GM18502 (cell line): ENCODE results near the gene SERPINB1.

ENCODE experiments used
- ATAC-seq: cut with Tn5 transposase; IDR thresholded peaks from one replicate; pipeline ENCODE4 v1.9.1; 2021; ENCODE audit warnings: mild to moderate bottlenecking; ENCODE audit not compliant: unreplicated experiment, poor library complexity

SERPINB1 gene

DNA sequence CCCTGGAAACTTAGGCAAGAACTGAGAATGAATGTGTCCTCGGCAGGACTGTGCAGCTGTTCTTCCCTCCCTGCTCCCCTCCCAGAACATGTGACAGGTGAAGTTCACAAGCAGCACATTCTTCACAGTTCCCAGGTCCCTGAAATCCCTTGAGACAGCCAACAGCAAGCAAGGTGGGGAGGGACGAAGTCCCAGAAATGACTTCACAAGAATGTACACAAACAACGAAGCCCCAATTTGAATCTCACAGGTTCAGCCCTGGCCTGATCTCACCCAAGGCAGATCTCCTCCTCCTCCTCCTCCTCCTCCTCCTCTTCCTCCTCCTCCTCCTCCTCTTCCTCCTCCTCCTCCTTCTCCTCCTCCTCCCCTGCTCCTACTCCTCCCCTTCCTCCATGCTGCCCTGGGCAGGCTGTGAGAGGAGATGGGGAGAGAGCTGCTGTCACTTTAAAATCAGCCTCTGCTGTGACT, 44.1 kb downstream of the SERPINB1 start:
- no peak for ATAC-seq

DNA sequence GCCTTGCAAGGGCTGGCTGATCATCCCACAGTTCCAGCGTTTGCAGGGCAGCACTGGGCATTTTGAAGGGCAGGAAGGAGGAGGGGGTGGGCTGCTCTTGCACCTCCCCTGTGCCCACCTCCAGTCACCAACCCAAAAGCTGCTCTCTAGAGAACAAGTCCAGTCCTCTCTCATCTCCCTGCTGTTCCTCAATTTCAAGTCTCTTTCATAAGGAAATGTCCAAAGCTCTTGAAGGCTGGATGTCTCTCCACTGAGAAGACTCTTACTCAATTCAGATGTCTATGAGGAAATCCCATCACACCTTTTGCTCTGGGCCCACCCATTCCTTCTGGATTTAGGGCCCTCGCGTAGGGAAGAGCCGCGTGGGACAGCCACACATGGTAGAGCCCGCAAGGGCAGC, 44.8 kb downstream of the SERPINB1 start:
- no peak for ATAC-seq

DNA sequence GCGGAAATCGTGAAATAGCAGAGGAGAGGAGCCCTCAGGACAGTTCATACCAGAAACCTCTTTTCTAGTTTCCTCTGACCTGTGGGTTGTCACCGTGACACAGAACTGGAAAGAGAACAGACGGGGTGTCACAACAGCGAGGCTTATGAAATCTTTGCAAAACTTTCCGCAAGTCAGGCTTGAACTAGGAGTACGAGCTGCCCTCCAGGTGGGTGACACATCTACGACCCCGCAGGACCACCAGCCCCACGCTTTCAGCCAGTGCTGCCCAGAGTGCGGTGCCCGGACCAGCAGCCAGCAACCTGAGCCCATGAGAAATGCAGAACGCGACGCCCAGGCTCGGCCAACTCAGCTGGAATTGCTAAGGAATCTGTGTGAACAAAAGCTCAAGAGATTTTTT, 45.7 kb downstream of the SERPINB1 start:
- ATAC-seq: no peak

DNA sequence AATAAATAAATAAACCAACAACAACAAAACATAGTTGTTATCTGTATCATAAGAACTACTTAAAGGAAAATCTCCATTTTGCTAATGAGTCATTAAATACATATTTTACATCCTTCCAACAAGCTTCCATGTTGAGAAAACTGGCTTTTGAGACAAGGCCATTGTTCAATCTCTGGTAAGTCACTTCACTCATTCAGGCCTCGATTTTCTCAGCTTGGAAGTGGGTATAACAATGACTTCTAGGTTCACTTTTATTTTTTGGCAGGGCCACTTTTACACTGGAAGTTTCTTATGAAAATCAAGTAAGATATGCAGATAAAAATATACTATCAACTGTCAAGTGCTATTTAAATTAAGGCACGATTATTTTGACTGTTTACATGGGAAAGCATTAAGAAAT, 46.5 kb downstream of the SERPINB1 start:
- no peak for ATAC-seq

DNA sequence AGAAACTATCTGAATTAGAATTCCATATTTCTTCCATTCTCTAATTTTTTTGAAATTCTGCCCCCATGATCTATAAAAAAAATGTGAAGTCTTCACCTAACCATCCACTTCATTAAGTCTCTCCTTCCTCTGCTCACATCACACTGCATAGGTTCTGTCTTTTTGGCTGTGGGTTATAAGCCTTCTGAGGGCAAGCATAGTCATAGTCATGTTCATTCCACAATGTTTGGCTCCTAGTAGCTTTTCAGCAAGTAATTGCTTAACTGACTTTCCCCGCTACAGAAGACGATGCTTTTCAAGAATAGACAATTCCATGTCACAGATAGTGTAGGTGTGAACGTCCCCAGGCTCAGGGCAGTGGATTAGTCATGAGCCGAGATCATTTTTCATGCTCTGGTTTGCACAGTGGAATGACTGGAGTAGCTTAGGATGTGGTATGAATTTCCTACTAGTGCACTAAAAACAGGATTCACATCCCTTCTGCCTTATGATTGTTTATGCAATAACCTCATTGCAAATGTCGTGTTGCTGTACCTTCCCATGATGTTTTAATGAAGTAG, 47.4 kb downstream of the SERPINB1 start:
- ATAC-seq: no peak

DNA sequence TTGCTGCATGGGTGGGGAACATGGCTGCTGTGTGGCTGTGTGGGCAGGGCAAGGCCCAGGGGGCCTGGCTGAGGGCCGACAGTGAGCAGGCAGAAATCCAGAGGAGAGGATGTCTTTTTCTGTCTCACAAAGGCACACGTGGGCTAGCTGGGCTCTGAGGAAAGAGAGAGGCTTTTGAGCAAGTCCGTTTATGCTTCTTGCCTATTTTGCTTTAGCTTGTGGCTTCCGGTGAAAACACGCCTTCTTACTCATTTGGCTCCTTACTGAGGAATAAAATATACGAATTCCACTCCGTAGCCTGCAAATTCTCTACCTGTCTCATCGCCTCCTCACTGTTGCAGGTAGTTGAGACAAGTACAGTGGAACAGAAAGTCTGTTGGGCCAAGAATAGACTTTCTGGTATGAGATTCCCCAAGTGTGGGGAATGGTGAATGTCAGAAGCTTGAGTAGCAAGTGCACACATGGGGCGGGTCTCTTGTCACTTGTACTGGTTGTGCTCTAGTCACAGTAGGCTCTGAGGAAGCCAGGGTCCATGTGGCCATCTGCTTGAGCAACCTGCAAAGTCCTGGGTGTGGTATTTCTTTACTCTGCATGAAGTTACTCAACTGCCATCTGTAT, 48.0 kb downstream of the SERPINB1 start:
- no peak for ATAC-seq

DNA sequence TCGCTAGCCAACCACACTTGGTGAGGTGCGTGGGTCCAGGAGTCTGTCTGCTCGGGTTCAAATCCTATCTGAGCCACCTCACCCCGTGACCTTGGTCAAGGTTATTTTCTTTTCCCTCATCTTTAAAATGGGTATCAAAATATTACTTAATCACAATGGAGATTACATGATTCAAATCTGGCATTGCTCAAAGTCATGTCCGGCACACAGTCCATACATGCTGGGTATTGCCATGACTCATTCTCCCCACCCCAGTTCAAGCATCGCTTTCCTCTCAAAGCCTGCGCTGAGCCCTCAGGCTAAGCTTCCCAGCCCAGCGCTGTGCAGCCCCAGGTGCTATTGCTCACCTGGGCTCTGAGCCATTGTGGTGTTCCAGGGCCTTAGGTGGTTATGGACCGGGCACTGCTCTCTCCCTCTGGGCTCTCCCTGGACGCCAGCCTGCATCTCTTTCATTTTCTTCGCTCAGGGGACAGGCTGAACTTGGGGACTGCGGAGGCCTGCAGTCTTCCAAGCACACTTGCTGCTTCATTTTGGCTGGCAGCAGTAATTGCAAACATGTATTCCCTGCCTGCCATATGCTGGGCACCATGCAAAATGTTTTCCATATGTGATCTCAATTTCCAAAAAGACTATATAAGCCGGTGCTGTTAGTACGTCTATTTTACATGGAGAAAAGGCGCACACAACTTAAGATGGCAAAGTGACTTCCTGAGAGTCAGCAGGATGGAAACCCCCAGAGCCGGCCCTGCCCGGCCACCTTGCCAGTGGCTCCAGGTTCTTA, 49.1 kb downstream of the SERPINB1 start:
- no peak for ATAC-seq

DNA sequence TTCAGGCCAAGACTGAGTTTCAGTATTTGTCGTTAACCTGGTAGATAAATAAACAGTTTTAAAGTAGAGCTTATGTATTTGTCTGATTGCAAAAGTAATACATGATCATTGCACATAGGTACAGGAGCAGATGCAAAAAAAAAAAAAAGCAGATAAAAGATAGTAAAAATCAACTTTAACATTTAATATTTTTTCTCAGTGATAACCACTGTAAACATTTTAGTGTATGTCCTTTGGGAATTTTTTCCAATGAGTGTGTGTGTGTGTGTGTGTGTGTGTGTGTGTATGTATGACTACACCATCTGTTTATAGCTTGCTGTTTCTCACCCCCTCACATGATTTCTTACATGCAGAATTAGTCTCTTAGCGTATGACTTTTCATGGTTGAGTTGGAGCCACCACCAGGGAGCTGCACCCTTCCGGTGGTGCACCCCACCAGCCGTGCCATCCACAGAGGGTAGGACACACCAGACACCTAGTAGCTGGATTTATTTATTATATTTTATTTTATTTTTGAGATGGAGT, 50.2 kb downstream of the SERPINB1 start:
- ATAC-seq: no peak

DNA sequence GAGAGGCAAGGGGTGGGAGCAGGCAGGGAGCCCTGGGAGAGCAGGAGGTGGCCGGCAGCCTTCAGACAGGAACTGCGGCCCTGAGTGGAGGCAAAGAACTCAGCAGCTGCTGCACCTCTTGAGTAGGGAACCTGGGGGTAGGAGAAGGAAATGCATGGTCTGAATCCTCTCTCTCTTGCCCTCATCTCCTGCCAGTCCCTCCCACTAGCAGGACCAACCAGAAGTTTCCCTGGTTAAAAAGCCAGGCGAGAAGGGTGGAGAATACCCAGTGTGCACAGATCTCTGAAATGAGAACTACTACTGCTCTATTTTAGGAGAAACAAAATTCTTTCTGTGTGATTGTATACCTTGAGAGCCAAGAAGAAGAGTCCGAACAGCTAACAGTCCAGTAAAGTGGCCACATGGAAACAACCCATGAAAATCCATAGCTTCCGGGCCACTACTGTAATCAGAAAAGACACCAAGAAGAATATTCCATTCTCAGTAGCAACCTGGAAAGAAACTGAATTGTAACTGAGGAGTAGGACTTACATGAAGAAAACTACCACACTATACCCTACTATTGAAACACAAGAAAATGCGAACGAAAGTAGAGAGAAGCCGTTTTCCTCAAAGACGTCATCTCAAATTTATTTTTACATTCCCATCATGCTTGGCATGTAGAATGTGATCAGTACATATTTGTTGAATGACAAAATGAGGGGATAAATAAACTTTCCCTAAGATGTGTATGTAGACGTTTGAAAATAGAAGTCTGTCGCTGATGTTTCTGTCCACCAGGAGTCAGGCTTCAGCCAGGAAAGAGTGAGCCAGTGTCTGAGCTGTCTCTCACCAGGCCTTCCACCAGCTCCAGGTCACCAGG, 50.8 kb downstream of the SERPINB1 start:
- no peak for ATAC-seq

DNA sequence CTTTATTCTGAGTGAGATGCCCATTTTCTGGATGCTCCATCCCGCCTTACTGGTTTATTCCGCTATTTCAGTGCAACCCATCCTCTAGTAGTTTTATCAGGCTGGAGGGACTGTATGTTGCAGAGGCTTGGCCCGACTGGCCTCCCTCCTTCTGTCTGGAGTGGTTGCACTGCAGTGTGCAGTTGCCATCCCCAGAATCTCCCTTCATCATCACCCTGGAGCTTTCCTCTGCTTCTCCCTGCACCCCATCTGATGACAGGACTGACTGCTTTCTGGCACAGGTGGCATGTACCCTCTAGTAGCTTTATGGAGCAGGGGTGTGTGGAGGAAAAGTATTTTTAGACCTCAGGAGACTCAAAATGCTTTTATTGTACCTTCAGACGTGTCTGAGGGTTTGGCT, 55.4 kb downstream of the SERPINB1 start:
- no peak for ATAC-seq

DNA sequence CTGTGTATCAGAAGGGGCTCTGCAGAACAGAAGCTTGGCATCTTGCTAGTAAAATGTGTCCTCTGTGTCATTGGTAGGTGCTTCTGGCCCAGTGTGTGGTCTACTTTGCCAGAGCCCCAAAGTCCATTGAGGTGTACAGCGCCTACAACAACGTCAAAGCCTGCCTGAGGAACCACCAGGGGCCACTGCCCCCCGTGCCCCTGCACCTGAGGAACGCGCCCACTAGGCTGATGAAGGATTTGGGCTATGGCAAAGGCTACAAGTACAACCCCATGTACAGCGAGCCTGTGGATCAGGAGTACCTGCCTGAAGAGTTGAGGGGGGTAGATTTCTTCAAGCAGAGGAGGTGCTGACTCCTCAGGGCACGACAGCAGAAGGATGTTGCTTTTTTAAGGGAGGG, 56.7 kb downstream of the SERPINB1 start:
- no peak for ATAC-seq

DNA sequence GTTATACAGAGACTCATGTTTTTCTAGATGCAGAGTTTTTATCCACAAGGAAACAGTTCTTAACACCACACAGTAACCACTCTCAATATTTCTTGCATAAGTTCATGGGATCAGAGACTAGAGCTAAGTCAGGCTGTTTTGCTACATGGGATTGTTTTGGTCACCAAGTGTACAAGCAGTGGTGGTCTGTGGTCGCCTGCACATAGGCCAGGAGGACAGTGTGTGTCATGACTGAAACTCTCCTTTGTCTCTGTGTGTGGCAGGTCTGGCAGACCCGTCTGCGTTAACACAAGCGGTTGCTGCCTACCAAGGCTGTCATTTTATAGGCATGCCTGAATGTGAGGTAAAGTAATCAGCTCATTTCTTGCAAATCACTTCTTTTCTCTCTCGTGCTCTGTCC, 57.6 kb downstream of the SERPINB1 start:
- no peak for ATAC-seq

DNA sequence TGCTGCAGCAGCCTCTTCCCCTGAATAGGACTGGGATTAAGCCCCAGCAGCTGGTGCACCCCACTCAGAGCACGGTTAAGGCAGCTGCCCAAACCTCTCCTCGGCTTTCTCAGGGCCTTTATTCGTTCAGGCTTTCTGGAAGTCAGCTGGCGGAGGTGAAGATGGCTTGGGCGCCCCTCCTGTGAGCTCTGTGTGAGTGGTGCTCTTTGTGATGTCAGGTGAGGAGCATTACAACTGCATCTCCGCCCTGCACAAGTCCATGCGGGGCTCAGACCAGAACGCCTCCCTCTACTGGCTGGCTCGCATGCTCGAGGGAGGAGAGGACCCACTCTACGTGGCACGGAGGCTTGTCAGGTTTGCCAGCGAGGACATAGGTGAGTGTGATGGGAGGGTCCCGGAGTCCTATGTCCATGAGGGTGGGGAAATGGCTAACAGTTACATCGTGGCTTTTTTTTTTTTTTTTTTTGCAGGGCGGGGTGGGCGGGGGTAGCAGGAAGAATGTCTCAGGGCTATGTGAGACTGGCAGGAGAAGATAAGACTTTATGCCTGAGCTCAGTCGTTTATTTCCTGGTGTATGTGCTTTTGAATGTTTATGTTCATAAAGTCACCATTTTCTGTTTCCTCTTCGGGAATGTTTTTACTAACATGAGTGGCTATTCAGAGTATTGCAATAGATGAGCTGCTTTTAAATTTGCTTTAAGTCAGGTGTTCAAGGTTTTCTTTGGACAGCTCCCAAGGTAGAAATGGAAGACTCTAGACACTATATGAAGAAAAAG, 58.3 kb downstream of the SERPINB1 start:
- ATAC-seq: no peak

DNA sequence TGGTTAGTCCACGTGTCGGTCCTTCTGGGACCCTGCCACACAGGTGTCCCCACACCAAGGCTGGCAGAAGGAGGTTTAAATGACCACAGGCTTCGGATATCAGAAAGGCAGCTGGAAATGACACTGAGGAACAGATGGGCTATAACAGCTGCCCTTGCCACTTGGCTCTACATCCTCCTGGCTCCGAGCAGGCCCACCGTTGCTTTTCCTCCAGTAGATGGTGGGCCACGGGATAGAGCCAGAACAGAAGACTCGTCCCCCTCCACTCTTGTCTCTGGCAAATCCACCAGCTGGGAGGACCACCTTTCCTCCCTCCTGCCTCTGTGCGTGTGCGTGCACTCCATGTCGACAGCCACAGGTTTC, 58.9 kb downstream of the SERPINB1 start:
- ATAC-seq: no peak

DNA sequence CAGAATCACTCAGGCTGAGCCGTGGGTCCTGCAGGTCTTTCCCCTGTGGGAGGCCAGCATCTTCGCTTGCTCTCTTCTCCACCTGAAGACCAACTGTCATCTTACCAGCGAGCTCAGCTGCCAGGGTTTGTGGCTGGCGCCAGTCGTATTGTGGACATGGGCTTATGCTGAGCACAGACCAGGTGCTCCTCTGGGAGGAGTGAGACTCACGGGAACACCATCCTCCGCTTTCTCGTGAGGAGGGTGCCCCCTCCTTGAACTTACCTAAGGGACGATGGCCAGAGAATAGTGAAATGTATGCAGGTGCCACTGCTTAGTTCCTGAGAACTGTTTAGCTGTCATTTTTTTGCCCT, 59.3 kb downstream of the SERPINB1 start:
- ATAC-seq: no peak
